ENCODE data around the gene RAN.
"Not testable (repeated sequence)": the region's sequence is repeated elsewhere in the genome, so short reads cannot be mapped to it uniquely, and the experiment has no call there.

Gene RAN

GRCh38 chr12:130871286-130872178 is at the start of gene RAN:
Gene RAN, plus strand, starts transcription at chr12:130872066. Its CDS starts 528 bp downstream, at chr12:130872594.
- peak; percentile 90 for DNase-seq (ENCODE audit: low read depth, low spot score)

- no peak for DNase-seq (ENCODE audit: low read depth, low spot score)
Measured at GRCh38 chr12:130825771-130826150, 46.1 kb upstream of the RAN start.

- DNase-seq (ENCODE audit: low read depth, low spot score) = peak; percentile 81
Measured at GRCh38 chr12:130826151-130826801, 45.6 kb upstream of the RAN start.

GRCh38 chr12:130827432-130827831 is 44.4 kb upstream of the RAN start:
- DNase-seq (ENCODE audit: low read depth, low spot score) = no peak

GRCh38 chr12:130828895-130829294 is 43.0 kb upstream of the RAN start:
- DNase-seq (ENCODE audit: low read depth, low spot score) = no peak

GRCh38 chr12:130829391-130830245 is 42.2 kb upstream of the RAN start:
- no peak for DNase-seq (ENCODE audit: low read depth, low spot score)

GRCh38 chr12:130830246-130830551 is 41.7 kb upstream of the RAN start:
- no peak for DNase-seq (ENCODE audit: low read depth, low spot score)

- no peak for DNase-seq (ENCODE audit: low read depth, low spot score)
Measured at GRCh38 chr12:130831246-130831645, 40.6 kb upstream of the RAN start.

GRCh38 chr12:130831876-130832405 is 39.9 kb upstream of the RAN start:
- no peak for DNase-seq (ENCODE audit: low read depth, low spot score)

- DNase-seq (ENCODE audit: low read depth, low spot score) = no peak
Measured at GRCh38 chr12:130832561-130833209, 39.2 kb upstream of the RAN start.

- DNase-seq (ENCODE audit: low read depth, low spot score) = no peak
Measured at GRCh38 chr12:130835011-130835410, 36.9 kb upstream of the RAN start.

- DNase-seq (ENCODE audit: low read depth, low spot score) = no peak
Measured at GRCh38 chr12:130835436-130835835, 36.4 kb upstream of the RAN start.

- DNase-seq (ENCODE audit: low read depth, low spot score) = no peak
Measured at GRCh38 chr12:130838284-130838950, 33.4 kb upstream of the RAN start.

- peak; percentile 84 for DNase-seq (ENCODE audit: low read depth, low spot score)
Measured at GRCh38 chr12:130838951-130839769, 32.7 kb upstream of the RAN start, which contains the start of gene STX2. Gene STX2, minus strand, starts transcription at chr12:130839250. Its CDS starts 151 bp downstream, at chr12:130839099.

GRCh38 chr12:130839770-130840404 is 32.0 kb upstream of the RAN start:
- DNase-seq (ENCODE audit: low read depth, low spot score) = no peak

GRCh38 chr12:130846369-130846768 is 25.5 kb upstream of the RAN start:
- DNase-seq (ENCODE audit: low read depth, low spot score) = no peak

- no peak for DNase-seq (ENCODE audit: low read depth, low spot score)
Measured at GRCh38 chr12:130847112-130847511, 24.8 kb upstream of the RAN start.

- DNase-seq (ENCODE audit: low read depth, low spot score) = not testable (repeated sequence)
Measured at GRCh38 chr12:130848105-130848504, 23.8 kb upstream of the RAN start.

GRCh38 chr12:130848785-130849305 is 23.0 kb upstream of the RAN start:
- DNase-seq (ENCODE audit: low read depth, low spot score) = not testable (repeated sequence)

Data from ELF-1 (cell line).